ENCODE data around the gene EIF4G1. TPM values are rescaled to one million over a fixed set of nuclear protein-coding genes. Genes with fewer than 3 reads are reported as not detected.
A peak's percentile ranks its signal among the peaks of the same experiment; 100 is the strongest.

EIF4G1 gene
- polyA plus RNA-seq, 1 donor from 2014 or later, result 66.9 TPM

DNA sequence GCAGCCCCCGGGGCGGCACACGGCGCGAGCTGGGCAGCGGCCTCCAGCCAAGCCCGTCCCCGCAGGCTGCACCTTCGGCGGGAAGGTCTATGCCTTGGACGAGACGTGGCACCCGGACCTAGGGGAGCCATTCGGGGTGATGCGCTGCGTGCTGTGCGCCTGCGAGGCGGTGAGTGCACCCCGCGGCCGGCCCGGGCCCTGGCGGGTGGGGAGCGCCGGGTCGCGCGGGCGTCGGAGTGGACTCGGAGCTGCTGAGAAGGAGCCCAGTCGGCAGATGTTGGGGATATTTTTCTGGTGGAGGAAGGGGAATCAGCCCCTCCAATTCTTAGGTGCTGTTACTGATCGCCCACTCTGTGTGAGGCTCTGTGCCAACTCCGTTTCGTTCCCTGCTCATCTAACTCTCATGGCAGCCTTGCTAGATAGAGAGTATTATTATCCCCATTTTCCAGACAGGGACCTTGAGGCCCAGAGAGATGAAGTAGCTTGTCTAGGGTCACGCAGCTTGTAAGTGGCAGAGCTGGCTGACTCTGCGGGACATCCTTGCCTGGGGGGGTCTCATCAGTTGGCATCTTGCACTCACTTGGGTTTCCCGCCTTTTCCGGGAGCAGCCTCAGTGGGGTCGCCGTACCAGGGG, 66.3 kb downstream of the EIF4G1 start:
- TF ChIP-seq, protein P1, sequence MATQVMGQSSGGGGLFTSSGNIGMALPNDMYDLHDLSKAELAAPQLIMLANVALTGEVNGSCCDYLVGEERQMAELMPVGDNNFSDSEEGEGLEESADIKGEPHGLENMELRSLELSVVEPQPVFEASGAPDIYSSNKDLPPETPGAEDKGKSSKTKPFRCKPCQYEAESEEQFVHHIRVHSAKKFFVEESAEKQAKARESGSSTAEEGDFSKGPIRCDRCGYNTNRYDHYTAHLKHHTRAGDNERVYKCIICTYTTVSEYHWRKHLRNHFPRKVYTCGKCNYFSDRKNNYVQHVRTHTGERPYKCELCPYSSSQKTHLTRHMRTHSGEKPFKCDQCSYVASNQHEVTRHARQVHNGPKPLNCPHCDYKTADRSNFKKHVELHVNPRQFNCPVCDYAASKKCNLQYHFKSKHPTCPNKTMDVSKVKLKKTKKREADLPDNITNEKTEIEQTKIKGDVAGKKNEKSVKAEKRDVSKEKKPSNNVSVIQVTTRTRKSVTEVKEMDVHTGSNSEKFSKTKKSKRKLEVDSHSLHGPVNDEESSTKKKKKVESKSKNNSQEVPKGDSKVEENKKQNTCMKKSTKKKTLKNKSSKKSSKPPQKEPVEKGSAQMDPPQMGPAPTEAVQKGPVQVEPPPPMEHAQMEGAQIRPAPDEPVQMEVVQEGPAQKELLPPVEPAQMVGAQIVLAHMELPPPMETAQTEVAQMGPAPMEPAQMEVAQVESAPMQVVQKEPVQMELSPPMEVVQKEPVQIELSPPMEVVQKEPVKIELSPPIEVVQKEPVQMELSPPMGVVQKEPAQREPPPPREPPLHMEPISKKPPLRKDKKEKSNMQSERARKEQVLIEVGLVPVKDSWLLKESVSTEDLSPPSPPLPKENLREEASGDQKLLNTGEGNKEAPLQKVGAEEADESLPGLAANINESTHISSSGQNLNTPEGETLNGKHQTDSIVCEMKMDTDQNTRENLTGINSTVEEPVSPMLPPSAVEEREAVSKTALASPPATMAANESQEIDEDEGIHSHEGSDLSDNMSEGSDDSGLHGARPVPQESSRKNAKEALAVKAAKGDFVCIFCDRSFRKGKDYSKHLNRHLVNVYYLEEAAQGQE (IDR thresholded peaks at IDR 0.05; ENCODE audit: borderline replicate concordance), result no peak
- TF ChIP-seq EP300 (conservative IDR thresholded peaks at IDR 0.05; ENCODE audit: poor library complexity, severe bottlenecking), result no peak
- TF ChIP-seq RAD21 (conservative IDR thresholded peaks at IDR 0.05), result no peak
- no peak for TF ChIP-seq POLR2AphosphoS5 (IDR thresholded peaks at IDR 0.05)
- no peak for TF ChIP-seq EZH2 (IDR thresholded peaks at IDR 0.05; ENCODE audit: borderline replicate concordance, insufficient read depth, low read length, poor library complexity, severe bottlenecking)
- no peak for TF ChIP-seq TAF1 (IDR thresholded peaks at IDR 0.05; ENCODE audit: low read depth)
- TF ChIP-seq, protein P2, sequence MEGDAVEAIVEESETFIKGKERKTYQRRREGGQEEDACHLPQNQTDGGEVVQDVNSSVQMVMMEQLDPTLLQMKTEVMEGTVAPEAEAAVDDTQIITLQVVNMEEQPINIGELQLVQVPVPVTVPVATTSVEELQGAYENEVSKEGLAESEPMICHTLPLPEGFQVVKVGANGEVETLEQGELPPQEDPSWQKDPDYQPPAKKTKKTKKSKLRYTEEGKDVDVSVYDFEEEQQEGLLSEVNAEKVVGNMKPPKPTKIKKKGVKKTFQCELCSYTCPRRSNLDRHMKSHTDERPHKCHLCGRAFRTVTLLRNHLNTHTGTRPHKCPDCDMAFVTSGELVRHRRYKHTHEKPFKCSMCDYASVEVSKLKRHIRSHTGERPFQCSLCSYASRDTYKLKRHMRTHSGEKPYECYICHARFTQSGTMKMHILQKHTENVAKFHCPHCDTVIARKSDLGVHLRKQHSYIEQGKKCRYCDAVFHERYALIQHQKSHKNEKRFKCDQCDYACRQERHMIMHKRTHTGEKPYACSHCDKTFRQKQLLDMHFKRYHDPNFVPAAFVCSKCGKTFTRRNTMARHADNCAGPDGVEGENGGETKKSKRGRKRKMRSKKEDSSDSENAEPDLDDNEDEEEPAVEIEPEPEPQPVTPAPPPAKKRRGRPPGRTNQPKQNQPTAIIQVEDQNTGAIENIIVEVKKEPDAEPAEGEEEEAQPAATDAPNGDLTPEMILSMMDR (IDR thresholded peaks at IDR 0.05; ENCODE audit: poor library complexity, severe bottlenecking), result no peak
- no peak for TF ChIP-seq SMC3 (conservative IDR thresholded peaks at IDR 0.05; ENCODE audit: poor library complexity)
- no peak for TF ChIP-seq MXI1 (conservative IDR thresholded peaks at IDR 0.05; ENCODE audit: poor library complexity, severe bottlenecking)
- no peaks in the 10 kb centered on the region for H4K20me1 ChIP-seq (ENCODE audit: insufficient read depth)
- peak overlapping the region; percentile 65 for H3K4me3 ChIP-seq (ENCODE audit: low read length)
- no peaks in the 10 kb centered on the region for H3K79me2 ChIP-seq (replicated peaks; ENCODE audit: insufficient read depth, low read length)
- peak overlapping the region; percentile 49 for H3K9ac ChIP-seq (ENCODE audit: low read length)
- no peaks in the 10 kb centered on the region for H3K9me2 ChIP-seq (ENCODE audit: insufficient read depth, low read length)
- H2AFZ ChIP-seq (ENCODE audit: low read depth, low read length), result no peak overlapping the region
- no peak overlapping the region for H3K4me2 ChIP-seq (ENCODE audit: low read length)
- no peaks in the 10 kb centered on the region for H3K9me3 ChIP-seq (ENCODE audit: low read length)
- peaks cover 39% of the 10 kb centered on the region for H3K27me3 ChIP-seq (ENCODE audit: insufficient read depth, low read depth, low read length)
- no peak overlapping the region for H3K27ac ChIP-seq (ENCODE audit: low read length)
- no peaks in the 10 kb centered on the region for H3K36me3 ChIP-seq (ENCODE audit: insufficient read depth, low read length)
- H3F3A ChIP-seq (ENCODE audit: insufficient read depth, low read length, poor library complexity, severe bottlenecking), result no peaks in the 10 kb centered on the region

DNA sequence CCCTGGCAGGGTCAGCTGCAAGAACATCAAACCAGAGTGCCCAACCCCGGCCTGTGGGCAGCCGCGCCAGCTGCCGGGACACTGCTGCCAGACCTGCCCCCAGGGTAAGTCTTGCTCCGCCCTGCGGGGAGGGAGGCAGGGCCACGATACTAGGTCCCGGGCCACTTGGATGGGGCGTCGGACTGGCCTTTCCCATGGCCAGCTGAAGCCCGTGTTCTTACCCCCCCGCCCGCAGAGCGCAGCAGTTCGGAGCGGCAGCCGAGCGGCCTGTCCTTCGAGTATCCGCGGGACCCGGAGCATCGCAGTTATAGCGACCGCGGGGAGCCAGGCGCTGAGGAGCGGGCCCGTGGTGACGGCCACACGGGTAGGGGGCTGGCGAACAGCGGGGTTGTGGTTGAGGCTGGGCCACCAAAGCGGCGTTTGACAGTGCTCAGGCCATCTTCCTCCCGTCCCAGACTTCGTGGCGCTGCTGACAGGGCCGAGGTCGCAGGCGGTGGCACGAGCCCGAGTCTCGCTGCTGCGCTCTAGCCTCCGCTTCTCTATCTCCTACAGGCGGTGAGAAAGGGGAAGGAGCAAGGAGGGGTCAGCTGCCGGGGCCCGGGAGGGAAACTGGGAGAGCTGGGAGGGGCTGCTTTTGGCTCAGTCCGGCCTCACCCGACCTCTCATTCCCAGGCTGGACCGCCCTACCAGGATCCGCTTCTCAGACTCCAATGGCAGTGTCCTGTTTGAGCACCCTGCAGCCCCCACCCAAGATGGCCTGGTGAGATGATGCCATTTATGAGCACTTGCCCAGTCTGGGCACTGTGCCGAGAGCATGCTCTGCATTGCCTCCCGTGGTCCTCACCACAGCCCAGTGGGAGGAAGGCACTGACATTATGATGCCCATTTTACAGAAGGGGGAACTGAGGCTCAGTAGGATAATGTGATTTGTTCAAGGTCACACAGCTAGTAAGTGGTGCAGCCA, 67.1 kb downstream of the EIF4G1 start:
- Histone ChIP-seq H3K4me2 (ENCODE audit: low read length) (no peak overlapping the region), H3K36me3 (ENCODE audit: insufficient read depth, low read length) (no peaks in the 10 kb centered on the region), H4K20me1 (ENCODE audit: insufficient read depth) (no peaks in the 10 kb centered on the region), H3K27ac (ENCODE audit: low read length) (no peak overlapping the region), H3K9me2 (ENCODE audit: insufficient read depth, low read length) (no peaks in the 10 kb centered on the region), H3K4me3 (ENCODE audit: low read length) (peak overlapping the region; percentile 65), H3K27me3 (ENCODE audit: insufficient read depth, low read depth, low read length) (peaks cover 39% of the 10 kb centered on the region), H3K9ac (ENCODE audit: low read length) (no peak overlapping the region), H3F3A (ENCODE audit: insufficient read depth, low read length, poor library complexity, severe bottlenecking) (no peaks in the 10 kb centered on the region), H3K9me3 (ENCODE audit: low read length) (no peaks in the 10 kb centered on the region), H3K79me2 (replicated peaks; ENCODE audit: insufficient read depth, low read length) (no peaks in the 10 kb centered on the region), H2AFZ (ENCODE audit: low read depth, low read length) (no peak overlapping the region)
- TF ChIP-seq EP300 (conservative IDR thresholded peaks at IDR 0.05; ENCODE audit: poor library complexity, severe bottlenecking), result no peak
- TF ChIP-seq SMC3 (conservative IDR thresholded peaks at IDR 0.05; ENCODE audit: poor library complexity), result no peak

Data from neural cell (in vitro differentiated cells).